Breast epithelium (tissue), 3 donors: Measurements from ENCODE around the gene OSBPL3.

ENCODE experiments used
- POLR2A ChIP-seq: fragments of 450-650 bp; IDR thresholded peaks from one replicate; pipeline ENCODE4 v1.6.1; 2016; ENCODE audit warnings: antibody characterized with exemption, mild to moderate bottlenecking, moderate library complexity
- TF ChIP-seq, protein P1 (sequence below), 3 donors: fragments of 450-650 bp; IDR thresholded peaks; one replicate each; pipeline ENCODE4 v1.5.1; 2016 to 2017; ENCODE audit warnings: antibody characterized with exemption in 3 of 3, mild to moderate bottlenecking in 3 of 3, moderate library complexity in 3 of 3

DNA sequence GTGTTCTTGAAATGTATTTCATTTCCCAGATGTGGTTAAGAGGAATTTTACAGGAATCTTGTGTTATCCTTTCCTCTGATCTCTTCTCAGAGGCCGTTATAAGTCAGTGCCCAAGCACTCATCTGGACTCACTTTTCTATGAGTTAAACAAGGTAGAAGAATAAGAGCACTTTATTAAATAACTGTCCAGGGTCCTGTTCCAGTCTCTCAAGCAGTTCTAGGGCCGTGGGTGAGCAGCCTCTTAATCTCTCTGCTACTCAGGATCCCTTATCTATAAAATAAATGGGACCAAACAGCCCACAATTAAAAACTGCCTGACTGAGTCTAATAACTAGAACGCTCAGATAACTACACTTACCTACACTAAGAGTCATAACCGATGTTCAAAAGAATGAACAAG lies 111.2 kb downstream of the OSBPL3 start:
- TF ChIP-seq, protein P1, sequence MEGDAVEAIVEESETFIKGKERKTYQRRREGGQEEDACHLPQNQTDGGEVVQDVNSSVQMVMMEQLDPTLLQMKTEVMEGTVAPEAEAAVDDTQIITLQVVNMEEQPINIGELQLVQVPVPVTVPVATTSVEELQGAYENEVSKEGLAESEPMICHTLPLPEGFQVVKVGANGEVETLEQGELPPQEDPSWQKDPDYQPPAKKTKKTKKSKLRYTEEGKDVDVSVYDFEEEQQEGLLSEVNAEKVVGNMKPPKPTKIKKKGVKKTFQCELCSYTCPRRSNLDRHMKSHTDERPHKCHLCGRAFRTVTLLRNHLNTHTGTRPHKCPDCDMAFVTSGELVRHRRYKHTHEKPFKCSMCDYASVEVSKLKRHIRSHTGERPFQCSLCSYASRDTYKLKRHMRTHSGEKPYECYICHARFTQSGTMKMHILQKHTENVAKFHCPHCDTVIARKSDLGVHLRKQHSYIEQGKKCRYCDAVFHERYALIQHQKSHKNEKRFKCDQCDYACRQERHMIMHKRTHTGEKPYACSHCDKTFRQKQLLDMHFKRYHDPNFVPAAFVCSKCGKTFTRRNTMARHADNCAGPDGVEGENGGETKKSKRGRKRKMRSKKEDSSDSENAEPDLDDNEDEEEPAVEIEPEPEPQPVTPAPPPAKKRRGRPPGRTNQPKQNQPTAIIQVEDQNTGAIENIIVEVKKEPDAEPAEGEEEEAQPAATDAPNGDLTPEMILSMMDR (IDR thresholded peaks at IDR 0.05), result no peak
- TF ChIP-seq POLR2A, result no peak
